GM18870 (cell line): ENCODE measurements around the gene OPHN1.

Source experiments
- ATAC-seq: cut with Tn5 transposase; IDR thresholded peaks from one replicate; pipeline ENCODE4 v1.9.1; 2021; ENCODE audit warnings: moderate library complexity; ENCODE audit not compliant: unreplicated experiment

OPHN1 gene

DNA sequence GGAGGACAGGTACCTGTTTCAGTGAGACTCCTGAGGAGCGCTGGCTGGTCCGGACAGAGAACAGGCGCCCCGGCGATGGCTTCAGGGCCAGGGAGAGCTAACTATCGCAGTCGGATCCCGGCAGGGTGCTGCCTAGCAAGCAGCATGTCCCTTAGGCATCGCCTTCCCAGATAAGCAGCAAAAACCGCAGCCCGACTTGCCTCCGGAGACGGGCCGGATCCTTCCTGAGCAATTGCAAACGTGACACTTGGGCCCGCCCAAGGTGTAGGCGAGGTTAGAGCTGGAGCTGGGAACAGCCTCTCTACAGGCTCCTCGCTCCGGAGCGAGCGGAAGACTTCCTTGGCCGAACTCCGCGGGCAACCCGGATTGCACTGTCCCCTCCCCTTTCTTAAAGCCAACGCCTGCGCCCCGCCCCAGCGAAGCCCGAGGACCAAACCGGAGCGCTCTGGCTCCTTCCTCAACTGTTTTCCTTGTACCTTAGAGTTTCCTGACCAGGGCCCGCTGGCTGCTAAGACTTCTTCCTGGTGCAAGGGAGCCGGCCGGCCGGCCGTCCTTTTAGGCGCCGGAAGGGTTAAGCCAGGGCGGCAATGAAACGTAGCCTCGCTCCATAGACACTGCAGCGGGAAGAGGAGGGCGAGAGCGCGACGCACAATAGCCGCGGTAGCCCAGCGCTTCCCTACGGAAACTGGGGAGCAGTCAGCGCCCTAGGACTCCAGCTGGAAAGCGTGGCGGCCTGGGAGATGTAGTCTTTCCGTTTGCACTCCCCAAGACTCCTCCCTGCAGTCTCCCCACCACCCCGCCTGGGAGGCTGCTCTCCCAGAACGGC, at the start of gene OPHN1:
TSS of gene OPHN1 (minus strand) at position 341 of the 826 bp plus-strand sequence. CDS start 475 bp downstream, outside the sequence.
- no peak for ATAC-seq

DNA sequence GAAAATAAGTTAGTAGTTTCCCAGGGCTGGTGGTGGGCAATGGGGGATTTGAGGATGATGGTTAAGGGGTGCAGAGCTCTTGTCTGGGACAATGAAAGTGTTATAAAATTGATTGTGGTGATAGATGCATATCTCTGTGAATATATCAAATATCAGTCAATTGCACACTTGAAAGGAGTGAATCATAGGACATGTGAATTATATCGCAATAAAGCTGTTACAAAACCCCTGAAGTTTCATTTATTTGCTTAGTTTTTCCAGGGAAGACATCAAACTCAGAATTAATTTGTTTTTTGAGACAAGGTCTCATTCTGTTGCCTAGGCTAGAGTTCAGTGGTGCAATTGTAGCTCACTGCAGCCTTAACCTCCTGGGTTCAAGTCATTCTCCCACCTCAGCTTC, 47.7 kb upstream of the OPHN1 start:
- no peak for ATAC-seq

GRCh38 chrX:68464796-68465195, 31.5 kb upstream of the OPHN1 start:
- no peak for ATAC-seq

DNA sequence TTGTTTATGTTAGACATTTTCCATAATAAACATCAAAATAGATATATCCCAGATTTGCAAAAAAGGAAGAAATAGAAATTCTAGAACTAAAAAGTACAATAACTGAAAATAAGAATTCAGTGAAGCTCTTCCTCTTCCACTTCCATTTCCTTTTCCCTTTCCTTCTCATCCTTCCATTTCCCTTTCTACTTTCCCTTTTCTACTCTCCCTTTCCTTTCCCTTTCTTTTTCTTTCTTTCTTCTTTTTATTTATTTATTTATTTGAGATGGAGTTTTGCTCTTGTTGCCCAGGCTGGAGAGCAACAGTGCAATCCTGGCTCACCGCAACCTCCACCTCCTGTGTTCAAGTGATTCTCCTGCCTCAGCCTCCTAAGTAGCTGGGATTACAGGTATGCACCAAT, 30.6 kb upstream of the OPHN1 start:
- ATAC-seq = no peak

GRCh38 chrX:68462653-68463052, 29.4 kb upstream of the OPHN1 start:
- ATAC-seq = peak; percentile 82

DNA sequence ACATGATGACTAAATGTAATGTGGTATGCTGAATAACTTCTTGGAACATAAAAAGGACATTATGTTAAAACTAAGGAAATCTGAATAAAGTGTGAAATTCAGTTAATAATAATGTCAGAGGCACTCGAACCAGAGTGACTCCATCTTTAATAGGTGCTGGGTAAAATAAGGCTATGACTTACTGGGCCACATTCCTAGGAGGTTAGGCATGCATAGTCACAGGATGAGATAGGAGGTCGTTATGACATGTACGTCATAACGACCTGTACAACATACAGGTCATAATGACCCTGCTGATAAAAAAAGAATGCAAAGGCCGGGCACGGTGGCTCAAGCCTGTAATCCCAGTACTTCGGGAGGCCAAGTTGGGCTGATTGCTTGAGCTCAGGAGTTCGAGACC, 28.9 kb upstream of the OPHN1 start:
- no peak for ATAC-seq

DNA sequence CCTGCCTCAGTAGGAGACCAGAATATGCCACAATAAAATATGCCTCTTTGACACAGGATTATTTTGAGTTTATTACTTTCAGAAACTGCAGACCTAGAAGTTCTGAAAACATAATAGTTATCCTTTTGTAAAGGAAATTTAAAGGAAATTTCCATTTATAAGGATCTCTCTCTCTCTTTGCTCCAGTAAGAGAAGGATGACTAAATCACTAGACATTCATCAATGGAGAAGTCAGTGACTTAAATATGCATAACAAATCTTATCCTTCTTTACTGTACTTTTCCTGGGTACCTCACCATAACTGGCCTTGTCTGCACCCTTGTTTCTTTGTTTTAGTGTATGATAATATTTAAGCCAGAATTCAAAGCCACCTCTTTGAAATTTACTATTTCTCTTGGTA, 28.3 kb upstream of the OPHN1 start:
- no peak for ATAC-seq

GRCh38 chrX:68461093-68461492, 27.8 kb upstream of the OPHN1 start:
- no peak for ATAC-seq

DNA sequence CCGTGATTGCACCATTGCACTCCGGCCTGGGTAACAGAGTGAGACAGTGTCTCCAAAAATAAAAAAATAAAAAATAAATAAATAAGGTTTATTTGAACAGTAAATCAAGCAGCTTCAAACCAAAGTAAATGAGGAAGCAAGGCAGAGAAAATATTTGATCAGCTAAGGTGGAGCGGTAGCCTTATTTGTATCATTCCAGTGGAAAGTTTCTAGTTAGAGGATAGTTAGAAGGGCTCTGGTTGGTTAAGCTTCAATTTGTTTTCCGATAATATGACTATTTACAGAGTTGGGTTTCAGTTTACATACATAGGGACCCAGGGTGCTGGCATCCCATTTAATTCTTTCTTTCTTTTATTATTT, 21.8 kb upstream of the OPHN1 start:
- no peak for ATAC-seq

- no peak for ATAC-seq
Measured at GRCh38 chrX:68454476-68455150, 21.3 kb upstream of the OPHN1 start.

- no peak for ATAC-seq
Measured at GRCh38 chrX:68451720-68452119, 18.4 kb upstream of the OPHN1 start.

GRCh38 chrX:68443155-68443868, 10.0 kb upstream of the OPHN1 start:
- peak; percentile 83 for ATAC-seq

GRCh38 chrX:68440940-68441339, 7.6 kb upstream of the OPHN1 start:
- no peak for ATAC-seq

DNA sequence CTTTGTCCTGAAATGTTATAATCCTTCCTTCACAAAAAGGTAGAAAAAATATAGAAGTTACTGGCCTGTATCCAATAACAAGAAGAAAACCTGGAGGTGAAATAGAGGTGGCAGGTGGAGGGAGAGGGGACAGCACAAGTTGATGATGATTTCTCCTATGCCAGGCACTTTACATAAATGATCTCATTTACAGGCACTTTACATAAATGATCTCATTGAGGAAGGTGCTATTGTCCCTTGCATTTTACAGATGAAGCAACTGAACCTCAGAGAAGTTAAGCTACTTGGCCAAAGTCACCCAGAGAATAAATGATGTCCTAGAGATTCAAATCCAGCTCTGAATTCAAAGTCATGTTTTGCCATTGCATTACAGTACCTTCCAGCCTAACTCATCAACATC, 7.1 kb upstream of the OPHN1 start:
- ATAC-seq = no peak

DNA sequence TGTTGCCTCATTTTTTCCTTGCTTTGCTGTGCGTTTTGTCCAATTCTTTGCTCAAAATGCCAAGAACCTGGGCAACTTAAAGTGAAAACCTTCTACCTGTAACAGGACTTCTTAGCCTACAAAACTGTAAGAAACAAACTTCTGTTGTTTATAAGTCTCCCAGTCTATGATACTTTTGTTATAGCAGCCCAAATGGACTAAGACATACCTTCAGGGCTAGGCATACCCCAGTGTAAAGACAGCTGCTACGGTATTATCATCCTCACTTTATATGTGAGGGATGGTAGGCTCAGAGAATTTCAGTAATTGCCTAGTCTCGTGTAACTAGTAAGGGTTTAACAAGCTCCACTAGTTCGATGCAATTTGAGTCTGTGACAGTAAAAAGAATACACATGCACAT, 6.0 kb upstream of the OPHN1 start:
- no peak for ATAC-seq

- ATAC-seq = no peak
Measured at GRCh38 chrX:68438575-68438974, 5.3 kb upstream of the OPHN1 start.

DNA sequence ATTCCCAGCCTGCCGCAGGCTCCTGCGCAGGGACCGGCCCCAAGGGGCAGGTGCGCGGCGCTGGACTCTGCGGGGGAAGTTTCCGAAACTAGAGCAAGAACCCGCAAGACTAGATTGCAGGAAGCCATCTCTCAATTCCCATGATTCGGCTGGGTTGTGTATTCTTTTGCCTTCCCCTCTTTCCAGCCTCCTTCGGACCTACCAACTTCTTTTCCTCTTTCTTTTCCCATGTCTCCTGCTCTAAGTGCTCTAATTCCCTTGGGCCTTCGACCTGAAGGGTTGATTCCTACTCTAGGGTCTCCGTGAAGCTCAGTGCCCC, 645 bp upstream of the OPHN1 start:
- ATAC-seq = no peak

GRCh38 chrX:68432648-68433047, 647 bp downstream of the OPHN1 start:
- no peak for ATAC-seq

- no peak for ATAC-seq
Measured at GRCh38 chrX:68431836-68432235, 1.5 kb downstream of the OPHN1 start.

- no peak for ATAC-seq
Measured at GRCh38 chrX:68429216-68429615, 4.1 kb downstream of the OPHN1 start.

GRCh38 chrX:68428431-68428830, 4.9 kb downstream of the OPHN1 start:
- no peak for ATAC-seq

DNA sequence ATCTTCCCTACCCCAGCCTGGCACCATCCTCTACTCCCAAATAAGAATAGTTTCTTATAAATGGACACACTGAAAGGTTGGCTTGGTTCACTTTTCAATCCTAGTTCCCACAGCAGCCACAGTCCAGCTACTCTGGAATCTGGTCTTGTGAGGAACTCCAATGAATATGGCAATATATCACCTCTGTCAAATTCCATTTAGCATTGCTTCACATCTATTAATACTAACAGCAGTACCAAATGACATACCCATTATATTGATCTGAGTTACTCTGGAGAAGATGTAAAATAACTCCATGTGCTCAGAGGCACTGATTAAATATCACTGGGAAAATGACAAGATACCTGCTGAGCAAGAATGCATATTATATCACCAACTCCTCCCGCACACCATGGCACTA, 8.6 kb downstream of the OPHN1 start:
- ATAC-seq = no peak
